ENCODE measurements around the gene DDX31. TPM values are rescaled to one million over a fixed set of nuclear protein-coding genes. Genes with fewer than 3 reads are reported as not detected.

Gene DDX31
- polyA plus RNA-seq, 1 donor, result 12.3 TPM

- Histone ChIP-seq H3K4me3 (ENCODE audit: low read length) (no peak overlapping the region), H3K36me3 (ENCODE audit: control insufficient read depth, insufficient read depth, low read length) (peaks cover 10% of the 10 kb centered on the region), H3K27me3 (ENCODE audit: control insufficient read depth, insufficient read depth, low read length) (peaks cover 69% of the 10 kb centered on the region), H3K4me1 (ENCODE audit: control insufficient read depth, insufficient read depth, low read length) (no peaks in the 10 kb centered on the region), H3K27ac (ENCODE audit: low read length) (no peak overlapping the region), H3K9me3 (ENCODE audit: control insufficient read depth, low read depth, low read length) (peaks cover 6% of the 10 kb centered on the region)
- no peak for DNase-seq
- no CpG with 5 or more reads among the region's 73 CpGs for WGBS (ENCODE audit: insufficient coverage, low lambda C conversion rate)
Measured at GRCh38 chr9:132590318-132591182, 79.2 kb downstream of the DDX31 start.

- no peak for DNase-seq
- Histone ChIP-seq H3K4me3 (ENCODE audit: low read length) (no peak overlapping the region), H3K4me1 (ENCODE audit: control insufficient read depth, insufficient read depth, low read length) (no peaks in the 10 kb centered on the region), H3K36me3 (ENCODE audit: control insufficient read depth, insufficient read depth, low read length) (peaks cover 10% of the 10 kb centered on the region), H3K9me3 (ENCODE audit: control insufficient read depth, low read depth, low read length) (peaks cover 6% of the 10 kb centered on the region), H3K27me3 (ENCODE audit: control insufficient read depth, insufficient read depth, low read length) (peaks cover 74% of the 10 kb centered on the region), H3K27ac (ENCODE audit: low read length) (no peak overlapping the region)
- WGBS (ENCODE audit: insufficient coverage, low lambda C conversion rate), result no CpG with 5 or more reads among the region's 17 CpGs
Measured at GRCh38 chr9:132590037-132590317, 79.8 kb downstream of the DDX31 start.

- peaks cover 80% of the 10 kb centered on the region for H3K27me3 ChIP-seq (ENCODE audit: control insufficient read depth, insufficient read depth, low read length)
- no peak overlapping the region for H3K4me3 ChIP-seq (ENCODE audit: low read length)
- WGBS (ENCODE audit: insufficient coverage, low lambda C conversion rate), result no CpG with 5 or more reads among the region's 83 CpGs
- peaks cover 6% of the 10 kb centered on the region for H3K9me3 ChIP-seq (ENCODE audit: control insufficient read depth, low read depth, low read length)
- no peak for DNase-seq
- no peaks in the 10 kb centered on the region for H3K4me1 ChIP-seq (ENCODE audit: control insufficient read depth, insufficient read depth, low read length)
- no peak overlapping the region for H3K27ac ChIP-seq (ENCODE audit: low read length)
- H3K36me3 ChIP-seq (ENCODE audit: control insufficient read depth, insufficient read depth, low read length), result peaks cover 4% of the 10 kb centered on the region
Measured at GRCh38 chr9:132589148-132590036, 80.4 kb downstream of the DDX31 start.

- no peak for DNase-seq
- H3K36me3 ChIP-seq (ENCODE audit: control insufficient read depth, insufficient read depth, low read length), result no peaks in the 10 kb centered on the region
- no peak overlapping the region for H3K4me3 ChIP-seq (ENCODE audit: low read length)
- H3K4me1 ChIP-seq (ENCODE audit: control insufficient read depth, insufficient read depth, low read length), result no peaks in the 10 kb centered on the region
- no CpG with 5 or more reads among the region's 28 CpGs for WGBS (ENCODE audit: insufficient coverage, low lambda C conversion rate)
- no peak overlapping the region for H3K27ac ChIP-seq (ENCODE audit: low read length)
- H3K9me3 ChIP-seq (ENCODE audit: control insufficient read depth, low read depth, low read length), result peaks cover 6% of the 10 kb centered on the region
- H3K27me3 ChIP-seq (ENCODE audit: control insufficient read depth, insufficient read depth, low read length), result peaks cover 88% of the 10 kb centered on the region
Measured at GRCh38 chr9:132588501-132589147, 81.2 kb downstream of the DDX31 start.

- H3K27me3 ChIP-seq (ENCODE audit: control insufficient read depth, insufficient read depth, low read length), result peaks cover 93% of the 10 kb centered on the region
- no peaks in the 10 kb centered on the region for H3K4me1 ChIP-seq (ENCODE audit: control insufficient read depth, insufficient read depth, low read length)
- H3K27ac ChIP-seq (ENCODE audit: low read length), result no peak overlapping the region
- H3K9me3 ChIP-seq (ENCODE audit: control insufficient read depth, low read depth, low read length), result peaks cover 6% of the 10 kb centered on the region
- no peak overlapping the region for H3K4me3 ChIP-seq (ENCODE audit: low read length)
- no peaks in the 10 kb centered on the region for H3K36me3 ChIP-seq (ENCODE audit: control insufficient read depth, insufficient read depth, low read length)
- WGBS (ENCODE audit: insufficient coverage, low lambda C conversion rate), result no CpG with 5 or more reads among the region's 12 CpGs
- DNase-seq, result no peak
Measured at GRCh38 chr9:132588098-132588497, 81.7 kb downstream of the DDX31 start.

GRCh38 chr9:132587592-132587955, 82.2 kb downstream of the DDX31 start:
- Histone ChIP-seq H3K27me3 (ENCODE audit: control insufficient read depth, insufficient read depth, low read length) (peaks cover 98% of the 10 kb centered on the region), H3K36me3 (ENCODE audit: control insufficient read depth, insufficient read depth, low read length) (no peaks in the 10 kb centered on the region), H3K27ac (ENCODE audit: low read length) (no peak overlapping the region), H3K4me1 (ENCODE audit: control insufficient read depth, insufficient read depth, low read length) (no peaks in the 10 kb centered on the region), H3K4me3 (ENCODE audit: low read length) (no peak overlapping the region), H3K9me3 (ENCODE audit: control insufficient read depth, low read depth, low read length) (peaks cover 11% of the 10 kb centered on the region)
- WGBS (ENCODE audit: insufficient coverage, low lambda C conversion rate), result no CpG with 5 or more reads among the region's 6 CpGs
- DNase-seq, result no peak

- peaks cover 98% of the 10 kb centered on the region for H3K27me3 ChIP-seq (ENCODE audit: control insufficient read depth, insufficient read depth, low read length)
- peaks cover 15% of the 10 kb centered on the region for H3K9me3 ChIP-seq (ENCODE audit: control insufficient read depth, low read depth, low read length)
- WGBS (ENCODE audit: insufficient coverage, low lambda C conversion rate), result no CpG with 5 or more reads among the region's 74 CpGs
- no peak overlapping the region for H3K27ac ChIP-seq (ENCODE audit: low read length)
- no peak overlapping the region for H3K4me3 ChIP-seq (ENCODE audit: low read length)
- no peak for DNase-seq
- no peaks in the 10 kb centered on the region for H3K4me1 ChIP-seq (ENCODE audit: control insufficient read depth, insufficient read depth, low read length)
- H3K36me3 ChIP-seq (ENCODE audit: control insufficient read depth, insufficient read depth, low read length), result no peaks in the 10 kb centered on the region
Measured at GRCh38 chr9:132586830-132587591, 82.8 kb downstream of the DDX31 start.

- WGBS (ENCODE audit: insufficient coverage, low lambda C conversion rate), result 0% methylated on average over 1 of the region's 42 CpGs
- DNase-seq, result no peak
- H3K4me1 ChIP-seq (ENCODE audit: control insufficient read depth, insufficient read depth, low read length), result peaks cover 4% of the 10 kb centered on the region
Measured at GRCh38 chr9:132585954-132586829, 83.6 kb downstream of the DDX31 start.

More at GRCh38 chr9:132585954-132586829, 83.6 kb downstream of the DDX31 start:
- H3K27ac ChIP-seq (ENCODE audit: low read length), result no peak overlapping the region
- peaks cover 98% of the 10 kb centered on the region for H3K27me3 ChIP-seq (ENCODE audit: control insufficient read depth, insufficient read depth, low read length)
- peaks cover 15% of the 10 kb centered on the region for H3K9me3 ChIP-seq (ENCODE audit: control insufficient read depth, low read depth, low read length)
- H3K4me3 ChIP-seq (ENCODE audit: low read length), result no peak overlapping the region
- no peaks in the 10 kb centered on the region for H3K36me3 ChIP-seq (ENCODE audit: control insufficient read depth, insufficient read depth, low read length)
